ENCODE measurements around the gene CD7. TPM values are rescaled to one million over a fixed set of nuclear protein-coding genes. Genes with fewer than 3 reads are reported as not detected.
A peak's percentile ranks its signal among the peaks of the same experiment; 100 is the strongest.

The CD7 gene
- total and polyA plus RNA-seq, 9 of the 15 experiments (the other 6 are each of a cell fraction or from before 2014, with no cell fraction given), result 0.21 to 0.35 TPM; not detected in 7

DNA sequence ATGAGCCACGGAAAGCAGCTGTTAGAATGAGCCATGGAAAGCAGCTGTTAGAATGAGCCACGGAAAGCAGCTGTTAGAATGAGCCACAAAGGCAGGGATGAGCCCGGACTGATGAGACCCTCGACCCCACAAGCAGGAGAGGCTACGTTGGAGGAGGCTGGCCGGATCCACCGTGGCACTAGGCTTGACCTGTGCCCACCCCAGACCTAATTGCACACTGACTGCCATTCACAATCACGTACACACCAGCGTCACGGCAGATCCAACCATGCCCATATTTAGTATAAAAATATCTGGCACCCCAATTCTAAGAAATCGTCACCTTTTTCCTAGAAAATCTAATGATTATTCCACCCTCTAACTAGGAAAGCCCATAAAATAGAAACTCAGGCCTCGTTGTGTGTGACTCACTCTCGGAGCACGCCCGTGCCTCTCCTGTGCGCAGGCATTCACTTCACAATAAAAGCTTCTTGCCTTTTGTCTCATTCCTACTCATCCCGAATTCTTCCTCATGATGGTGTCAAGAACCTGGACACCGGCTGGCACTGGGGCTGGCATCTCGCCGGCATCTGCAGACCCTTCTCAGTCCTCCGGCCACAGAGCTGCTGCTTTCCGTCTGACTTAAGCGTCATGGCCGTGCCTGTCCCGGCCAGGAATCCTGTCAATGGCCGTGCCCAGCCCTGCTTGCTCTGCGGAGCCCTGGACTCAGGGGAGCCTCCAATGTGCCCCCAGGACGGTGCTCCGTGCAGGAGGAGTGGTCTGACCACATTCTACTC lies 21.6 kb upstream of the CD7 start (continued):
- TF ChIP-seq CREB1 (IDR thresholded peaks at IDR 0.05) (peak; percentile 37; the same call in 1 of the 2 replicates), CREB1 (CRISPR knock-in tag; IDR thresholded peaks at IDR 0.05) (no peak), MTA3 (IDR thresholded peaks at IDR 0.05; ENCODE audit: borderline replicate concordance) (peak; percentile 80; the same call in 1 of the 2 replicates), SP1 (CRISPR knock-in tag; IDR thresholded peaks at IDR 0.05) (no peak), XRCC4 (IDR thresholded peaks at IDR 0.05; ENCODE audit: extremely low read depth, insufficient read depth, insufficient read length) (no peak), ZNF583 (CRISPR knock-in tag; IDR thresholded peaks at IDR 0.05) (peak; percentile 73; the same call in 1 of the 2 replicates), DACH1 (IDR thresholded peaks at IDR 0.05; ENCODE audit: partially characterized antibody) (peak; percentile 89), CREM (IDR thresholded peaks at IDR 0.05; ENCODE audit: low read depth) (peak; percentile 50; the same call in 1 of the 2 replicates), KDM5B (IDR thresholded peaks at IDR 0.05; ENCODE audit: insufficient replicate concordance, low read depth, low read length) (peak; percentile 76), SPI1 (IDR thresholded peaks at IDR 0.05; ENCODE audit: borderline replicate concordance, low read depth, low read length) (no peak)
- TF ChIP-seq, protein P1, sequence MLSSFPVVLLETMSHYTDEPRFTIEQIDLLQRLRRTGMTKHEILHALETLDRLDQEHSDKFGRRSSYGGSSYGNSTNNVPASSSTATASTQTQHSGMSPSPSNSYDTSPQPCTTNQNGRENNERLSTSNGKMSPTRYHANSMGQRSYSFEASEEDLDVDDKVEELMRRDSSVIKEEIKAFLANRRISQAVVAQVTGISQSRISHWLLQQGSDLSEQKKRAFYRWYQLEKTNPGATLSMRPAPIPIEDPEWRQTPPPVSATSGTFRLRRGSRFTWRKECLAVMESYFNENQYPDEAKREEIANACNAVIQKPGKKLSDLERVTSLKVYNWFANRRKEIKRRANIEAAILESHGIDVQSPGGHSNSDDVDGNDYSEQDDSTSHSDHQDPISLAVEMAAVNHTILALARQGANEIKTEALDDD (IDR thresholded peaks at IDR 0.05), result peak; percentile 48; the same call in 1 of the 2 replicates
- TF ChIP-seq, protein P2, sequence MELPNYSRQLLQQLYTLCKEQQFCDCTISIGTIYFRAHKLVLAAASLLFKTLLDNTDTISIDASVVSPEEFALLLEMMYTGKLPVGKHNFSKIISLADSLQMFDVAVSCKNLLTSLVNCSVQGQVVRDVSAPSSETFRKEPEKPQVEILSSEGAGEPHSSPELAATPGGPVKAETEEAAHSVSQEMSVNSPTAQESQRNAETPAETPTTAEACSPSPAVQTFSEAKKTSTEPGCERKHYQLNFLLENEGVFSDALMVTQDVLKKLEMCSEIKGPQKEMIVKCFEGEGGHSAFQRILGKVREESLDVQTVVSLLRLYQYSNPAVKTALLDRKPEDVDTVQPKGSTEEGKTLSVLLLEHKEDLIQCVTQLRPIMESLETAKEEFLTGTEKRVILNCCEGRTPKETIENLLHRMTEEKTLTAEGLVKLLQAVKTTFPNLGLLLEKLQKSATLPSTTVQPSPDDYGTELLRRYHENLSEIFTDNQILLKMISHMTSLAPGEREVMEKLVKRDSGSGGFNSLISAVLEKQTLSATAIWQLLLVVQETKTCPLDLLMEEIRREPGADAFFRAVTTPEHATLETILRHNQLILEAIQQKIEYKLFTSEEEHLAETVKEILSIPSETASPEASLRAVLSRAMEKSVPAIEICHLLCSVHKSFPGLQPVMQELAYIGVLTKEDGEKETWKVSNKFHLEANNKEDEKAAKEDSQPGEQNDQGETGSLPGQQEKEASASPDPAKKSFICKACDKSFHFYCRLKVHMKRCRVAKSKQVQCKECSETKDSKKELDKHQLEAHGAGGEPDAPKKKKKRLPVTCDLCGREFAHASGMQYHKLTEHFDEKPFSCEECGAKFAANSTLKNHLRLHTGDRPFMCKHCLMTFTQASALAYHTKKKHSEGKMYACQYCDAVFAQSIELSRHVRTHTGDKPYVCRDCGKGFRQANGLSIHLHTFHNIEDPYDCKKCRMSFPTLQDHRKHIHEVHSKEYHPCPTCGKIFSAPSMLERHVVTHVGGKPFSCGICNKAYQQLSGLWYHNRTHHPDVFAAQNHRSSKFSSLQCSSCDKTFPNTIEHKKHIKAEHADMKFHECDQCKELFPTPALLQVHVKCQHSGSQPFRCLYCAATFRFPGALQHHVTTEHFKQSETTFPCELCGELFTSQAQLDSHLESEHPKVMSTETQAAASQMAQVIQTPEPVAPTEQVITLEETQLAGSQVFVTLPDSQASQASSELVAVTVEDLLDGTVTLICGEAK (IDR thresholded peaks at IDR 0.05), result 0 out of 2 replicates have a peak, but pooled peaks have one; percentile 14
- TF ChIP-seq, protein P2 (CRISPR knock-in tag; IDR thresholded peaks at IDR 0.05), result no peak
- TF ChIP-seq, protein P3, sequence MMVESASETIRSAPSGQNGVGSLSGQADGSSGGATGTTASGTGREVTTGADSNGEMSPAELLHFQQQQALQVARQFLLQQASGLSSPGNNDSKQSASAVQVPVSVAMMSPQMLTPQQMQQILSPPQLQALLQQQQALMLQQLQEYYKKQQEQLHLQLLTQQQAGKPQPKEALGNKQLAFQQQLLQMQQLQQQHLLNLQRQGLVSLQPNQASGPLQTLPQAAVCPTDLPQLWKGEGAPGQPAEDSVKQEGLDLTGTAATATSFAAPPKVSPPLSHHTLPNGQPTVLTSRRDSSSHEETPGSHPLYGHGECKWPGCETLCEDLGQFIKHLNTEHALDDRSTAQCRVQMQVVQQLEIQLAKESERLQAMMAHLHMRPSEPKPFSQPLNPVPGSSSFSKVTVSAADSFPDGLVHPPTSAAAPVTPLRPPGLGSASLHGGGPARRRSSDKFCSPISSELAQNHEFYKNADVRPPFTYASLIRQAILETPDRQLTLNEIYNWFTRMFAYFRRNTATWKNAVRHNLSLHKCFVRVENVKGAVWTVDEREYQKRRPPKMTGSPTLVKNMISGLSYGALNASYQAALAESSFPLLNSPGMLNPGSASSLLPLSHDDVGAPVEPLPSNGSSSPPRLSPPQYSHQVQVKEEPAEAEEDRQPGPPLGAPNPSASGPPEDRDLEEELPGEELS (CRISPR knock-in tag; IDR thresholded peaks at IDR 0.05; ENCODE audit: borderline replicate concordance), result no peak

Measured in K562 (cell line).